Stimulated activated CD4-positive, alpha-beta T cell treated with anti-CD3 and anti-CD28 coated beads, Interleukin-1b, Interleukin-23, amount 100 ng/mL, for 1 hour (primary cell): ENCODE data around the gene UNC50.

Source experiments
- DNase-seq, 2 donors: peaks; one replicate each; pipeline ENCODE4 v3.0.0-alpha.2; 2020; ENCODE audit warnings: low read depth in 2 of 2

UNC50 gene, protein sequence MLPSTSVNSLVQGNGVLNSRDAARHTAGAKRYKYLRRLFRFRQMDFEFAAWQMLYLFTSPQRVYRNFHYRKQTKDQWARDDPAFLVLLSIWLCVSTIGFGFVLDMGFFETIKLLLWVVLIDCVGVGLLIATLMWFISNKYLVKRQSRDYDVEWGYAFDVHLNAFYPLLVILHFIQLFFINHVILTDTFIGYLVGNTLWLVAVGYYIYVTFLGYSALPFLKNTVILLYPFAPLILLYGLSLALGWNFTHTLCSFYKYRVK

DNA sequence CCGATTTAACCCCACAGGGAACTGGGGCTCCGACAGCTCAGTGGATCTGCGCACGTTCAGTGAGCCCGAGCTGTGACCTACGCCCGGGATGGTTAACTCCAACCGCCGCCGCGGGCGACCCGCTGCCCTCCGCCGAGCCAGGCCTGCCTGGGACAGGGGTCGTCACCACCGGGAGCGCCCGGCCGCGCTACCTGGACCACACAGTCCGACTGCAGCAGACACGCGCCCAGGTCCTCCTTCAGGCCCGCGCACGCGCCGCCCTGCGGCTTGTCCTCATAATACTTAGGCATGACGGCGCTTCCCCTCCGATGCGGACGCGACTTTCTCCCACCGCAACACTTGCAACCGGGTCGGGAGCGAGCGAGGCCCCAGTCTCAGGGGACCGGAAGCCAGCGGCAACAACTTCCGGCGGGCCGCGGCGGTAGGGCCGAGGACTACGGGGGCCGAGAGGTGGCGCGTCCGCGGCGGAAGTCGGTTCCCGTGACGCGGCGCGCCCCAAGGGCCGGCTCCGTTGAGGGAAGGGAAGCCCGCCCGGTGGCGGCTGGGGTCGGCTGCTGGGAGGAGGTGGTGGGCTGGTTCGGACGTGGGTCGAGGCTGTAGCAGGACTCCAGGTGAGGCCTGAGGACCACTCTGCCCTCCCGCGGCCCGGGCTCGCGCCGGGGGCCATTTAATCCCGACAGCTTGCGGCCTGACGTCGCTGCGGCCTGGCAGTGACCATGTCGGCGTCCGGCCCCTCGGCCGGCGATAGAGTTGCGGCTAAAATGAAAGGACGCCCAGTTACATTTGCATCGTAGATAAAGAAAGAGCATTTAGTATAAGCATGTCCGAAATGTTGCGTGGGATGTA is at the start of gene UNC50, which contains the start of gene COA5:
Gene UNC50 (plus strand): TSS at position 474 of the 846 bp plus-strand sequence. CDS start 1,171 bp downstream, outside the sequence.
Gene COA5 (minus strand): TSS at position 397 of the 846 bp plus-strand sequence. CDS start 107 bp downstream, at position 290.
- peak; percentile 76 to 82 for DNase-seq

DNA sequence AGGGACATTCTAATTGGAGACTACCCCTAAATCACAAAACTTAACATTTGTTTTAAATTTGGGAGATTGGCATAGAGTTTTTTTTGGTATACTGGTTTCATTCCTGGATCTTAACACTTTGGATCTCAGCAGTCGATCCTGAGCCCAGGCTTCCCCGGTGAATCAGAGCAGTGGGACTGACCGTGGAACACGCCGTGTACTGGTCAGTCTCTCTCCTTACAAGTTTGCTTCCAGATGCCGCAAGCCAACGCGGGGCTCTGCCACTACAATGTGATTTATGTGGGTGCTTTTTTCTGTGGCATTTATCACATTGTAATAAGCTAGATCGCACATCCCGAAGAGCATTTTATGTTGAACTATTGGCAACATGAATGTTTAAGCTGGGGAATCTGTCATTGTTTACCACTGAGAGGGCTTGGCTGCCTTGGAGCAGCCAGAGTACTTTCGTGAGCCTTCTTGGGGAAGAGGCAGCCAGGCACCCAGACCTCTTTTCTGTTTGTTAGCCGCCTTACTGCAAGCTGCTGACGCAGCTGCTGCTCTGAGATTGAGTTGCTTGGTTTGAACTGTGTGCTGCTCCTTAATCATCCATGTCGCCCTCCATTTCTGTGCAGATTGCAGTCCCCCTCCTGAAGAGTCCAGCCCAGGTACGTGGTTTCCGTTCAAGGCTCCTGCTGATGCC is 49.4 kb upstream of the UNC50 start:
- DNase-seq, result no peak

DNA sequence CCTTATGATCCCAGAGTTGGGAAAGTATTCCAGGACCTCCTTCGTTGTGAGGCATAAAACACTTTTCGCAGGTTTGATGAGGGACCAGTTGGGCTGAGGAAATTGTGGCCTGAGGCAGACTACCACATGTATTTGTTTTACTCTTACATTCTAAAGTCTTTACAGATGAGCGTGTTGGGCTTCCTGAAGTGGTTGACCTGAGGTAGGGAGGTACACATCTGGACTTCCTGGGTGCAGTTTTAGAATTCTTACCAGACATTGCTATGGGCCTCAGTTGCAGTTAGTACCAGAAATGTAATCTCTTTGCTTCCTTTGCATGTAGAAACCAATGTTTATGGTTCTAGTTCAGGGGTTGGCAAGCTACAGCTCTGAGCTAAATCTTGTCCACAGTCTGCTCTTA is 48.8 kb upstream of the UNC50 start:
- no peak for DNase-seq

DNA sequence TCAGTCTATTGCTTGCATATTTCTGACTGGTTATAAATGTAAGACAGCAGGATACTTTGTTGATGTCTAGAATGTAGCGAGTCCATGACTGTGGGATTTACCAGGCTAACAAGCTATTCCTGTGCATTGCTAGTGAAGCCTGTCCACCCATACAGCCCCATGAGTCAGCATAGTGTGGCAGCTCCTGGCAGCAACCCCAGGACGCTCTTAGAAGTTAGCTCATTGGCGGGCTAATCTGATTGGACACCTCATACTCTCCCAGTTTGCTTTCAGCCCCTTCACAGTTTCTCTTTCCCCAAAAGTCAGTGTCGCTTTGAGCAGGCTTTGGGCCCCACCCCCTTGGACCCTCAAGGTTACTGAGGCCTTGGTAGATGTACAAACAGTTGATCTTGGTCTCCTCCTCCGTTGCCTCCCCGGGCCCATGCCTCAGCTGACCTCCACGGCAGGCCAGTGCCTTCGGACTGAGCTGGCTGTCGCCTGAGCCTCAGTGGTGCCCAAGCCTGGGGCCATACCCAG is 48.1 kb upstream of the UNC50 start:
- no peak for DNase-seq

DNA sequence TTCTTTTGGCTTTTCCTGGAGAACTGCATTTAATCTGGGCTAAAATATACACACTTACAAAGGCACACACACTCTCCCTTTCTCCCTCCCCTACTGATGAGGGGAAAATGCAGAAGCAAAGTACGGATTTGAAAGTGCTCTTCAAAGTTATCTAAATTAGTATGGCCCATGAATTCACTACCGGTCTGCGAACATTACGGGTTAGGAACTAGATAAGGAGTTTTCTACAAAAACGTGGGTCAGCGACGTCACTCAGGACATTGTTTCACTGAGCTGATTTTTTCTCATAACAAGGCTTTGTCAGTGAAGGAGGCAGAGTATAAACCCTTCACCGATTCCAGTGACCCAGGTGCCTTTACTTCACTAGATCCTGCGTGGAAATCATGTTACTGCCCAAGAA is 47.4 kb upstream of the UNC50 start:
- no peak for DNase-seq

DNA sequence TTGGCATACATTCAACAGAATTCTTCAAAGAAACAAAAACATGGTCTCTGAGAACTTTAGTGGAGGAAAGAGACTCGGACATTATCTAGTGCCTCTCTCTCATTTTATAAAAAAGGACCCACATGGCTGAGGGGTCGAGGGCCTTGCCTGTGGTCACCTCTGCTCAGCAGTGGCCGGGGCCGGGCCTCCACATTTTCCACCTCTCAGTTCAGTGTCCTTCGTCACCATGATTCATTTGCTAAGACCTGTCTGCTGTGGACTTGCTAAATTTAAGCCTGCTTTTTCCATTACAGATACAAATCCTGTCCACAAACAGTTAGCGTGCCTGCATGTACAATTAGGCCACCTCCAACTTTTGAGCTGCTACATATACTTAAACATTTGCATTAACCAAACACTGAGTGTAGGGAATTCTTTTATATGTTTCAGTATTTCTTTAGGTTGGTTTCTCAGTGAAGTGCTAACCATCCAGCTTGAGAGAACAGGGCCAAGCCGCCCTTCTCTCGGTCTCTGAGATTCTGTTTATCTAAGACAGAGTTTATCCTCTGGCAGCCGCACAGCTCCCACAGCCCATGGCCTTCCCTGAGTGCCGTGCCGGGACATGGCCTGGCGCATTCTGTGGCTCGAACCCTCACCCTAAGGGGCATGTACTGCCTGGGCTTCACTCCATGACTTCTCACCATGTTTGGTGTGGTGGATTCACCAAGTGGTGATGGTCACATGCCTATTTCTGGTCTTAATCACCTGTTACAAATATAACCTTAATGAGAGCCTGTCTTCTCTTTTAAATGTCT is 46.3 kb upstream of the UNC50 start:
- DNase-seq, result no peak

DNA sequence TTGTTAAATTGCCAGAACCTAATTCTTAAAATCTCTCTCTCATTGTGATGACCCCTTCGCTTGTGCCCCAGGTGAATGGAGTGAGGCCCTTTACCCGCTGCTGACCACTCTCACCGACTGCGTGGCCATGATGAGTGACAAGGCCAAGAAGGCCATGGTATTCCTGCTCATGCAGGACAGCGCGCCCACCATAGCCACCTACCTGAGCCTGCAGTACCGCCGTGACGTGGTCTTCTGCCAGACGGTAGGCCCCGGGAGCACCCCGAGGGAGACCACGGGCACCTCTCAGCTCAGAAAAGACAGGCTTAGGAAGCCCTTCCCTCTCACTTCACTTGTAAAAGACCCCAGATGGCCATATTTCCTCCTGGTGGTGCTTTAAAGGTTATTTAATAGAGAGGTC is 45.0 kb upstream of the UNC50 start:
- DNase-seq, result no peak

DNA sequence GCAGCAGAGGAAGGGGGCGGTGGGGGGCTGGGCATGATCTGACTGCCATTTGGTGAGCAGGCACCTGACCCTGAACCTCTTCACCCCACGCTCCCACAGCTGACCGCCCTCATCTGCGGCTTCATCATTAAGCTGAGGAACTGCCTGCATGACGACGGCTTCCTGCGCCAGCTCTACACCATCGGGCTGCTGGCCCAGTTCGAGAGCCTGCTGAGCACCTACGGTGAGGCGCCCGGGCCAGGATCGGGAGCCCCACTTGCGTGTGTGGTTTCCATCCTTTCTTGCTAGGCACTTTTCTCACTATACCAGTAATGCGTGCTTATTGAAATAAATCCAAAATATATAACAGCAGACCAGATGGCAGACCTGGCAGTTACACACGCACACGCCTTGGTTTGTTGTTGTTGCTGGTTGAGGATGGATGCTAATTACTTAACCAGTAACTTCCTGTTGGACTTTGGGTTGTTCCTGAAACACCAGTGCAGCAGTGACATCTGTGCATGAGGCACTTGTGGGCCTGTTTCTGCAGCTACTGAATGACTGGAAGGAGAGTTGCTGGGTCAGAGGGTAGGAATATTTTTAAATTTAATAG is 43.8 kb upstream of the UNC50 start:
- DNase-seq, result no peak

DNA sequence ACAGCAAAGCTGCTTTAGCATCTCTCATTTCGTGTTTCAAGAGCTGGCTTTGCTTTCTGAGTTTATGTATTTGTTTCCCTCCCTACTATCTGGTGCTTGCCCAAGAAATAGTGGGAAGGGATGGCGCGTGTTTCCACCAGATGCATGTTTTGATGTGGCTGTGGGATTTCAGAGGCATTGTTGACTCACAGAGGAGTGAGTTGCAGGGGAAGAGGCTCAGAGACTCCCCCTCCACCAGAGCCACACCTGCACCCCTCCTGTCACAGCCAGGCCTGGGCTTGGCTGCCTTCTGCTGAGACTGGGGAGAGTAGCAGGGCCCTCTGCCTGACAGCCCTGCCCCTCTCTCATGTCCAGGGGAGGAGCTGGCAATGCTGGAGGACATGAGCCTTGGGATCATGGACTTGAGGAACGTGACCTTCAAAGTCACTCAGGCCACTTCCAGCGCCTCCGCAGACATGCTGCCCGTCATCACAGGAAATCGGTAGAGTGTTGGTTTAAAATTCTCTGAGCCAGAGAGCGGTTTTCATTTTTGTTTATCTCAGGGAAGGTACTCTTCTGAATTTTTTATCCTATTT is 43.0 kb upstream of the UNC50 start:
- no peak for DNase-seq

DNA sequence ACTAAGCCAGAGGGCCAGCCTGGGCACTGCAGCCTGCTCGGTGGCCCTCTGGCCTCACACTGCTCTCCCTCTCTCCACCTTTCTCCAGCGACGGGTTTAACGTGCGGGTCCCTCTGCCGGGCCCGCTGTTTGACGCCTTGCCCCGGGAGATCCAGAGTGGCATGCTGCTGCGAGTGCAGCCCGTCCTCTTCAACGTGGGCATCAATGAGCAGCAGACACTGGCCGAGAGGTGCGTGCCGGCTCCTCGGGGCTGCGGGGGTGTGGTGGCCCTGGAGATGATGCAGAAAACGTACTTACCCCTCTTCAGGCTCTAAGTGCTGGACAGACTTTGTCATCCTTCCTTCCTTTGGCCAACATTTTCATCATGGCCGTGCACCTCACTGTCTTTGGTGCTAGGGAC is 42.4 kb upstream of the UNC50 start:
- DNase-seq, result no peak

DNA sequence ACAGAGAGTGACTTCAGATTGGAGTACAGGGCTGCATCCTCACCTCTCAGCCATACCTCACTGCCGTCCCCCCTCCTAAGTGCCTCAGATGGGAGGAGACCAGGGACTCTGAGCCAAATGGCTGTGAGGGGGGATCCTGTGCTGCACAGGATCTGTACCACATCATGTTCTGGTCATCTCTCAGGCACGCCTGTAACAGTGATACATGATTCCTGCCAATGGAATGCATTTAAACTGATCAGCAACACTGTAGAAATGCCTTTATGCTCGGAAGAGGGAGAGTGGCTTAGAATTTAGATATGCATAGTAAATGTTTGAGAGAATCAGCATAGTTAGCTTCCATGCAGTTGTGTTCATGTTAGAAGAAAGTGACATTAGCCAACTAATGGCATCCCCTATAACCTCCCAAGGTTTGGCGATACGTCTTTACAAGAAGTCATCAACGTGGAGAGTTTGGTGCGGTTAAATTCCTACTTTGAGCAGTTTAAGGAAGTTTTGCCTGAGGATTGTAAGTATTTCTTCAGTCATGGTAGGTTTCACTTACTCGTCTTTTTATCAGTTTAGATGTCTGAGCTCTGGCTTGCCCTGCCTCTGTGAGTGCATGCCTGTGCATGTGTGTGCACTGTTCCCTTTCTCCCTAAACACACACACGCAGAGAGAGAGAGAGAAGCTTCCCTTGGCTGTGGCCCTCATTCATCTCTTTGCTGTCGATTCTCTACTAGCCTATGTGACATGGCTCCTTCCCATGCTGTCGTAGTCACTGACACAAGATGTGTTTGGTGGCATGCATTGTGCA is 40.0 kb upstream of the UNC50 start:
- no peak for DNase-seq

DNA sequence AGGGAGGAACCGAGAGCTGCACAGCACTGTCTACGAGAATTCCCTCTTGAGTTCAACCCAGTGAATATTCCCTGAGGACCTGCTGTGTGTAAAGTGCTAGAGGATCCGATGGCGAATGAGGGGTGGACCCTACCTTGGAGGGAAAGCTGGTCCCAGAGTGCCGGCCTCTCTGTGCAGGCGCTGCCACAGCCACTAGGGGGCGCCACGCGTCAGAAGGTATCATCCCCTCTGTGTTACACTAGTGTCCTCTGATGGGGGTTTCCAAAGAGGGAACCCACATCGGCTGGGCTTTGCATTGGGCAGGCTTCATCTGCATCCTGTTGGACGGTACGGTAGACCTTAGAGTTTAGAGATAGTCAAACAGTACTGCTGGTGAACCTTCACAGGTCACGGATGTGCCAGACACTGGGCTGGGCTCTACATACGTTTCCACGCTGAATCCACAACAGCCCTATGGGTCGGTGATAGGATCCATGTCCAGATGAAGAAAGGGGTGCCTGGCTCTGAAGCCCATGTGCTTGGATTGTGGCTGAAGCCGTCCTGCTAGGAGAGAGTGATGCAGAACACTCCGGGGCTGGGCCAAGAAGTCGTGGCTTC is 39.1 kb upstream of the UNC50 start:
- DNase-seq, result peak; percentile 36 to 59

DNA sequence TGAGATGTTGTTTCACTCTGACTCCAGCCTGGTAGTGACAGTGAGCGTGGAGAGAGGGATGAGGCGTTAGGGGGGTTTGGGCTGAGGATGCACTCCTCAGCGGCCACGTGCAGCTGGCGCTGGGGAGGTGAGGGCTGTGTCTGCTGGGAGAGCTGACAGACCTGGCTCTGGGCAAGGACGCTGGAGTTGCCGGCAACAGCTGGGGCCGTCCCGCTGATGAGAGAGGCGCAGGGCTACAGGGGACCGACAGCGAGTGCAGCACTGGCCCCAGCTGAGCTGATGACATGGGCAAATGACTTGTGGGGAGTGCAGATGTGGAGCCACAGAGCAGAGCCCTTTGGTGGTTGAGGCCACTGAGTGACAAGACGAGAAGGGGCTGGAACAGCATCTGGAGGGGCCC is 38.5 kb upstream of the UNC50 start:
- DNase-seq, result no peak

DNA sequence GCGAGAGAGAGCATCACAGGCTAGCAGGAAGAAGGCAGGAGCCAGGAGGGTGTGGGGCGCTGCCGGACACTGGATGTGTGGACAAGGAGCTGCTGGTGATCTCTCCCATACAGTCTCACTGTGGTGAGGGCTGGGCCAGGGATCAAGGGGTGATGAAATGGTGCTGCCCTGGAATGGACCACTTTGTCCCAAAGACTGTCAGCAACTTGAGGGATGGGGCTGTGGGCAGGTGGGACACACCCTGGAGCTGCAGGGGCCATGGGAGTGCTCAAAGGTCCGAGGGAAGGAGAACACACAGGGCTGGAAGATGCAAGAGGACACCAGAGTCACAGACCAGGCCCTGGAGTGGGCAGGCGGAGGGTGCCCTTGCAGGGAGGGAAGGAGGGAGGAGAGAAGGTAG is 38.0 kb upstream of the UNC50 start:
- no peak for DNase-seq

DNA sequence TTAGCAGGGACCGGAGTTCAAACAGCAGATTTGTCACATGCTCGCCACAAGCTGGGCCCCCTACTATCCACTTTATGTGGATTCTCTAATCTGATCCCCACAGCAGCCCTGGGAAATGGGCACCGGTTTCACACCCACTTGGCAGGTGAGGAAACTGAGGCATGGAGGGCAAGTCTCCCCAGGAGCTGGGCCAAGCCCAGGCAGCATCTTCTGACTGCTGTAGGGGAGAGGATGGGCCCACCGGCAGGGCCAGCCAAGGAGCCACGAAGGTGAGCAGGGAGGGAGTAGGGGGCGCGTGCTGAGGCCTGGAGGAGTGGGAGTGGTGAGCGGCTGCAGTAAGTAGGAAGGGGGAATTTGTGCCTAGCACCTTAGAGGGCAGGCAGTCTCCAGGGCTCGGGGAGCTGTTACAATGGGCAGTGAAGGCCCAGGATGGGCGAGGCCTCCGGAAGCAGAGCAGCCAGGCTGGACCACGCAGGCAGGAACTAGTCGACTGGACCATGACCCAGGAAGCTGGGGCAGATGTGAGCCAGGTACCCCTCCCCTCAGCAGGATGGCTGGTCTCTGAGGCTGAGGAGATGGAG is 37.2 kb upstream of the UNC50 start:
- no peak for DNase-seq

DNA sequence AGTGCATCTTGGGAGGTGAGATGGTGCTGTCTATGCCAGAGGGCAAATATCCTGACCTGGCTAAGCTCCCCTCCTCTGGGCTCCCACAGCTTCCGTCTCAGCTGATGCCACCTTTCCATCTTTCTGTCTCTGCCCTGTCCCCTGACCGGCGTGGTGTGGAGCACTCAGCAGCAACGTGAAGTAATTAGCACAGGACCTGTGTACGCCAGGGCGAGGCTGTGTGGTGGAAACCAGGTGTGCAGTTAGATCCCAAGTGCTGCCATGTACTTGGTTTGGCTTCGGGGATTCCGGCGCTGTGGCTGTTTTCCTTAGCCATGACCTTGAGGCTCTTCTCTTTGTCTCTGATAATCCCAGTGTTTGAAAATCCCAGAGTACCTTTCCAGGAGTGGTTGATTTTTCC is 36.6 kb upstream of the UNC50 start:
- DNase-seq, result no peak

DNA sequence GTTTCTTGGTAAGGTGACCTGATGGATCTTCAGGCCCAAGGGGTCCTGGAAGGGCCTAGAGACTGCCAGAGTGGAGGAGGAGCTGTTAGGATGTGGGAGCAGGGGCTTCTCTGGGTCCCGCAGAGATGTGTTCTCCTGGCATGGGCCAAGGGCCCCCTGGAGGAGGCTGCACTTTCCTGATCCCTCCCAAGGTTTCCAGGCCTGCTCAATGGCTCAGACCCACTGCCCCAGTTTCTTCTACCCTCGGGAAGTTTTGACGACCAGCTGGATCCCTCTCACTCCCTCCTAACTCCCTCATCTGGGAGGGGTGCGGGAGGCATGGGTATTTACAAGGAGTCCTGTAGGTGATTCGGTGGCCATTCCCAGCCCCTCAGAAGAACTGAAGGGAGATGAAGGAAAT is 36.2 kb upstream of the UNC50 start:
- DNase-seq, result no peak

DNA sequence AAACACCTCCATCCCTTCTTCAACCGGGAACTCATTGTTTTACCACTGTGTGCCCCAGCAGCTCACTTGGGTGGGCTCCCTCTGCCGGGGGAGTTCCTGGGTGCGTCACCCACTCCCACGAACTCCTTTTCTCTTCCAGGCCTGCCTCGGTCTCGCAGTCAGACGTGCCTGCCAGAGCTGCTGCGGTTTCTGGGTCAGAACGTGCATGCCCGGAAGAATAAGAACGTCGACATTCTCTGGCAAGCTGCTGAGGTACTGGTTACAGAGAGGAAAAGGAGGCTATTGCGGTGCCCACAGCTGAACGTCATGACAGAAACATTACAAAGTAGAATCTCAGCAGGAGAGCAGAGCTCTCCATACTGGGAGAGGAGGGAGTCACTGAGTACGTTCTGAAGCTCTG is 35.7 kb upstream of the UNC50 start:
- DNase-seq, result no peak

DNA sequence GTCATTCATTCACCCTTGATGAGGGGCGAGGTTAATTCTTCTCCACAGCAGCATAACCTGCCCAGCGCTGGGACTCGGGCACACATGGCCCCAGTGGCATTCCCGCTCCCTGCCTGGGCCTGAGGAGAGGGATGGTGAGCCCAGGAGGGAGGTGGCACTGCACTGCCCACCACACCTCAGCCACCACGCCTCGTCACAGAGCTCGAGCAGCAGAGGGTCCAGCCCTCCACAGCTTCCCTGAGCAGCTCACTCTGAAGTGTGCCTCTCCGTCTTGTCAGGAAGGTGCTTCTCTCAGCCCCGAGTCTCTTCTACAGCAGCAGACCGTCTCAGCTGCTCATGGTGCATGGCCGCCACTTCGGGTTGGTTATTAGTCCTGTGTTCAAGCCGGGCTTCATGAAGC is 35.0 kb upstream of the UNC50 start:
- no peak for DNase-seq
